Small intestine (tissue), 7 donors: Measurements from ENCODE around the gene CTU1. TPM values are rescaled to one million over a fixed set of nuclear protein-coding genes. Genes with fewer than 3 reads are reported as not detected.

ENCODE experiments used
- DNase-seq, 2 donors: peaks; one replicate each; pipeline versions ENCODE4 v3.0.0 to v3.0.0-alpha.2; 2013
- FAIRE-seq: peaks from 2 replicates; lab custom pipeline; 2012; peaks lifted over from hg19 to GRCh38; lab: Jason Lieb, UNC
- H3K27ac ChIP-seq, 3 donors: one replicate each; pipeline ENCODE4 v1.5.1; 2013; ENCODE audit warnings: low read length in 2 of 3, mild to moderate bottlenecking in 2 of 3, control low read depth in 1 of 3, inconsistent platforms in 1 of 3, low read depth in 1 of 3, moderate library complexity in 1 of 3
- H3K27me3 ChIP-seq, 3 donors: one replicate each; pipeline ENCODE4 v1.6.1; 2013; ENCODE audit warnings: low read length in 3 of 3, inconsistent platforms in 1 of 3; ENCODE audit not compliant: control insufficient read depth in 3 of 3, insufficient read depth in 3 of 3
- H3K36me3 ChIP-seq, 3 donors: one replicate each; pipeline ENCODE4 v1.6.1; 2013; ENCODE audit warnings: low read length in 3 of 3, inconsistent platforms in 1 of 3, low read depth in 1 of 3, mild to moderate bottlenecking in 1 of 3, moderate library complexity in 1 of 3; ENCODE audit not compliant: control insufficient read depth in 3 of 3, insufficient read depth in 2 of 3
- H3K4me1 ChIP-seq, 3 donors: one replicate each; pipeline ENCODE4 v1.6.1; 2013; ENCODE audit warnings: low read length in 2 of 3, inconsistent platforms in 1 of 3, low read depth in 1 of 3, mild to moderate bottlenecking in 1 of 3, moderate library complexity in 1 of 3; ENCODE audit not compliant: control insufficient read depth in 3 of 3, insufficient read depth in 2 of 3
- H3K4me3 ChIP-seq, 3 donors: one replicate each; pipeline ENCODE4 v1.5.1; 2013; ENCODE audit warnings: low read length in 3 of 3, control low read depth in 1 of 3, inconsistent platforms in 1 of 3, low read depth in 1 of 3, mild to moderate bottlenecking in 1 of 3, moderate library complexity in 1 of 3
- H3K9me3 ChIP-seq, 2 donors: one replicate each; pipeline ENCODE4 v1.6.1; 2013; ENCODE audit warnings: low read depth in 1 of 2, low read length in 1 of 2; ENCODE audit not compliant: control insufficient read depth in 2 of 2, insufficient read depth in 1 of 2
- WGBS, 3 donors: extraction: QIAGEN DNeasy Blood & Tissue Kit; methylation state at CpG; one replicate each; pipeline ENCODE4 v1.1.7; 2013; 5-methylcytosine and 5-hydroxymethylcytosine counted together
- polyA plus RNA-seq, 4 donors: library from polyadenylated mRNA; stranded (reverse) in 3 of 4; unstranded in 1 of 4; fragments of 200-250 nt in 3 of 4; fragments of 120-200 nt in 1 of 4; gene quantifications; one replicate each; pipeline versions ENCODE4 v1.2.1 to v1.2.3, GENCODE V29; 2013
- donor health status: healthy with polysubstance abuse.
- donor health status: control.
- donor health status: control.
- donor health status: Bipolar disorder and iron deficiency.
- donor health status: healthy.

The CTU1 gene
- polyA plus RNA-seq, 4 donors: 1.3 to 4.0 (median 2.3) TPM

DNA sequence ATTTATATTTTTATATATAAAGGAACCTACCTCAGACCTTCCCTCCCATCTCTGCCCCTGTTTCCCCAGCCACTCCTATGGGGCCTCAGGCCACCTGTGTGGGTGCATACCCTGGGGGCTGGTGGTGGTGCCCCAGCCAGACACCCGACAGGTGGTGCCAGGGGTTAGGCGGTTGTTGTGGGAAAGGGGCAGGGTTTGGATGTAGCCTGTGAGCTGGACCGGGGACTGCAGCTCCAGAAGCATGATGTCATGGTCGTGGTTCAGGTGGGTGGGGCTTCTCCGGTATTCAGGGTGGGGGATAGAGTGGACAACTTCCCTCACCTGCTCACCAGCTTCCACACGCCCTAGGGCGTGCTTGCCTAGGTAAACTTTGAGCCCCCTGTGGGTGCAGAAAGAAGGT lies 48.5 kb downstream of the CTU1 start:
- 55 to 70% (median 60%) methylated on average over 7 of the region's 7 CpGs for WGBS, 3 donors
- DNase-seq (no peak), FAIRE-seq (no peak)
- Histone ChIP-seq H3K27me3 (peaks cover 2 to 7% (median 6%) of the 10 kb centered on the region in 3 donors), H3K4me3 (no peak overlapping the region), H3K36me3 (no peaks in the 10 kb centered on the region), H3K9me3 (no peaks in the 10 kb centered on the region), H3K4me1 (no peaks in the 10 kb centered on the region), H3K27ac (no peak overlapping the region)

DNA sequence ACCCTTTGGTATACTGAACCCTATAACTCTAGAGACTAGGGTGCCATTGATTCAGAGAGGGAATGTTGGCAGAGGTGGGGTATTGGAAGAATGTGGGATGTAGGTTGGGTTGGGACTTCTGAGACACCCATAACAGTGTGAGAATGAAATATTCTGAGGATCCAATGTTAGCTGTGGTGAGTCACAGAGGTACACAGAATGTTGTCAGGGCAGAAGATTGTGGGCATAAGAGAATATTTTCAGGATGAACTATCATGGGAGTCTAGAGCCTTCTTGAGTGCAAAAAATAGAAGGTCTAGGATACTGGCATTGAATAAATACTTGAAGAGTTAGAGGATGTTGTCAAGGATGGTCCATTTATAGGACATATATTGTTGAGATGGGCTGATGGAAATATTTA lies 52.3 kb downstream of the CTU1 start:
- FAIRE-seq: no peak
- H3K27ac ChIP-seq: no peak overlapping the region
- H3K9me3 ChIP-seq: no peaks in the 10 kb centered on the region
- H3K4me1 ChIP-seq: no peaks in the 10 kb centered on the region
- H3K27me3 ChIP-seq: peaks cover 0 to 2% (median 0%) of the 10 kb centered on the region in 3 donors
- no peak for DNase-seq
- H3K36me3 ChIP-seq: no peaks in the 10 kb centered on the region
- H3K4me3 ChIP-seq: no peak overlapping the region

Other genes with a start within 250 kb of the CTU1 start
- under 1 TPM in 2 of 4 donors, not detected in 2; 0.03 to 0.12 TPM for gene KLK2, start 235.0 kb downstream of the CTU1 start, polyA plus RNA-seq
- gene KLK4, start 197.0 kb downstream of the CTU1 start, polyA plus RNA-seq: not detected
- gene KLK5, start 155.4 kb downstream of the CTU1 start, polyA plus RNA-seq: under 1 TPM in 1 of 4 donors, not detected in 3; 0.10 TPM
- gene KLK6, start 138.8 kb downstream of the CTU1 start, polyA plus RNA-seq: under 1 TPM in 2 of 4 donors, not detected in 2; 0.03 to 0.07 TPM
- under 1 TPM in 1 of 4 donors, not detected in 3; 0.07 TPM for gene KLK7, start 124.5 kb downstream of the CTU1 start, polyA plus RNA-seq
- under 1 TPM in 1 of 4 donors, not detected in 3; 0.12 TPM for gene KLK8, start 106.8 kb downstream of the CTU1 start, polyA plus RNA-seq
- gene KLK10, start 88.7 kb downstream of the CTU1 start, polyA plus RNA-seq: 1 to 10 TPM in 1 of 4 donors, under 1 TPM in 2, not detected in 1; 0.10 to 1.7 (median 0.81) TPM
- gene KLK11, start 81.8 kb downstream of the CTU1 start, polyA plus RNA-seq: 1 to 10 TPM in 2 of 4 donors, under 1 TPM in 2; 0.67 to 1.4 (median 0.90) TPM
- 10 to 100 TPM in 1 of 4 donors, 1 to 10 TPM in 2, not detected in 1; 1.4 to 10.6 (median 2.7) TPM for gene KLK12, start 73.4 kb downstream of the CTU1 start, polyA plus RNA-seq
- 1 to 10 TPM in 3 of 4 donors, under 1 TPM in 1; 0.13 to 5.9 (median 2.5) TPM for gene KLK13, start 43.3 kb downstream of the CTU1 start, polyA plus RNA-seq
- gene KLK14, start 25.5 kb downstream of the CTU1 start, polyA plus RNA-seq: under 1 TPM in 2 of 4 donors, not detected in 2; 0.07 to 0.22 TPM
- 1 to 10 TPM in 2 of 4 donors, under 1 TPM in 2; 0.81 to 3.4 (median 1.0) TPM for gene SIGLEC9, start 16.5 kb upstream of the CTU1 start, polyA plus RNA-seq
- 1 to 10 TPM in 3 of 4 donors, under 1 TPM in 1; 0.45 to 1.9 (median 1.3) TPM for gene SIGLEC7, start 33.9 kb upstream of the CTU1 start, polyA plus RNA-seq
- gene CD33, start 116.7 kb upstream of the CTU1 start, polyA plus RNA-seq: 1 to 10 TPM in 3 of 4 donors, under 1 TPM in 1; 0.67 to 5.2 (median 4.5) TPM
- gene SIGLECL1, start 142.7 kb upstream of the CTU1 start, polyA plus RNA-seq: not detected
- gene IGLON5, start 203.2 kb upstream of the CTU1 start, polyA plus RNA-seq: 1 to 10 TPM in 2 of 4 donors, not detected in 2; 1.1 to 1.3 TPM
- gene VSIG10L, start 233.7 kb upstream of the CTU1 start, polyA plus RNA-seq: 1 to 10 TPM; 1.4 to 6.0 (median 2.4) TPM